Measurements from ENCODE around the gene ZNF385C. TPM values are rescaled to one million over a fixed set of nuclear protein-coding genes. Genes with fewer than 3 reads are reported as not detected.

ZNF385C gene
- total and polyA plus RNA-seq, 2 donors (not counting 1 experiment from before 2014, with no cell fraction given): 0.33 to 1.1 TPM

DNA sequence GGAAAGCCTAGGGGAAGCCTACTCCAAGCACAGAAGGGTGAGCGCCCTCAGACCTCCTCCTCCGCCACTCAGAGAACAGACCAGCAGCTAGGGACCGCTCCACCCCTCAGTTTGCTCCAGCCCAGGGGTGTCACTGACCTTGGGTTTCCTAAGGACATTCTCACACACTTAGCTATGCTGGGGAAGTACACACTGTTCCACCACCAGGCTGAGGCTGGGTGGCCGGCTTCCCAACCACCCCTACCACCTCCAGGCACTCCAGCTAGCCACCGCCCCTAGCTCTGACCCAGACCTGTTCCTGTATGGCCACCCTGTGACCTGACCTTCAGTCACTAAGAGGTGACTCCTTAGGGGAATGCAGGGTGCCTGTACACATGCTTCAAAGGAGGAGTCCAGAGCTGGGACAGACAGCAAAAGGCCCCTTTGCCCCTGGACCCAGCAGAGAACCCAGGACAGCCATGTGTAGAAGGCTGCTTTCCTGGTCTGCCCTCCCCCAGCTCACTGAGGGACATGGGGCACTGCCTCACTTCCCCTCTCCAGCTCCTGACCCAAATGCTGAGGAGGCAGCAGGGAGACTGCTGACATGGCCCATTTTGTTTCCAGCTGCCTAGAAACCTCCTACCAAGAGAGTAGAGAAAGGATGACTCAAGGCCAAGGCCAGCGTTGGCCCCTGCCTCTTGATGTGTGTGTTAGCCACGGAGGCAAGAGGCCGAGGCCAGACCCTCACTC is 31.0 kb upstream of the ZNF385C start:
- Histone ChIP-seq H3K4me1 (ENCODE audit: control insufficient read depth in 2 of 2, insufficient read depth in 2 of 2, low read length in 2 of 2) (peaks cover 37 to 38% of the 10 kb centered on the region in 2 donors), H3K4me2 (replicated peaks; ENCODE audit: low read depth, low read length, poor library complexity, severe bottlenecking) (no peak overlapping the region), H4K20me1 (ENCODE audit: control insufficient read depth, insufficient read depth, low read length, poor library complexity, severe bottlenecking) (peaks cover 36% of the 10 kb centered on the region), H3K9me3 (ENCODE audit: control extremely low read depth in 1 of 3, control insufficient read depth in 2 of 3, insufficient read depth in 1 of 3, low read length in 2 of 3) (no peaks in the 10 kb centered on the region), H3K36me3 (replicated peaks in 1 of 2; ENCODE audit: control extremely low read depth in 1 of 2, control insufficient read depth in 1 of 2, extremely low read depth in 1 of 2, insufficient read depth in 2 of 2, low read length in 1 of 2) (peaks cover 0 to 49% of the 10 kb centered on the region in 2 experiments), H3K9ac (ENCODE audit: low read length) (no peak overlapping the region), H3K4me3 (ENCODE audit: control extremely low read depth in 1 of 5, extremely low read depth in 1 of 5, insufficient read depth in 1 of 5, low read depth in 2 of 5, low read length in 4 of 5) (no peak overlapping the region), H3K27me3 (replicated peaks in 1 of 4; ENCODE audit: control extremely low read depth in 1 of 4, control insufficient read depth in 3 of 4, insufficient read depth in 4 of 4, low read length in 3 of 4) (no peaks in the 10 kb centered on the region), H3K79me2 (ENCODE audit: control insufficient read depth, insufficient read depth, low read length) (peaks cover 25% of the 10 kb centered on the region), H3K27ac (ENCODE audit: low read length in 2 of 2) (peak overlapping the region in 1 of 2 donors; percentile 45), H2AFZ (ENCODE audit: insufficient read depth, low read depth, low read length, poor library complexity, severe bottlenecking) (no peak overlapping the region)
- peak overlapping the region; percentile 15 for H3K27ac Mint-ChIP-seq
- intact Hi-C loops (cut with micrococcal nuclease): no loop called here
- H3K27me3 Mint-ChIP-seq: no peaks in the 10 kb centered on the region
- ChIA-PET CTCF (interaction anchor here (0.9 to 1.3 kb wide), 3 partner anchors 165 to 276 kb away, joined by 3 to 5 read pairs (median 4); no protein-coding TSS in a partner anchor), POLR2A (no interaction called here)
- no peak overlapping the region for H3K4me3 Mint-ChIP-seq
- TF ChIP-seq EZH2 (IDR thresholded peaks at IDR 0.05; ENCODE audit: borderline replicate concordance, insufficient read depth, low read depth, low read length, poor library complexity, severe bottlenecking): no peak
- TF ChIP-seq, protein P1, sequence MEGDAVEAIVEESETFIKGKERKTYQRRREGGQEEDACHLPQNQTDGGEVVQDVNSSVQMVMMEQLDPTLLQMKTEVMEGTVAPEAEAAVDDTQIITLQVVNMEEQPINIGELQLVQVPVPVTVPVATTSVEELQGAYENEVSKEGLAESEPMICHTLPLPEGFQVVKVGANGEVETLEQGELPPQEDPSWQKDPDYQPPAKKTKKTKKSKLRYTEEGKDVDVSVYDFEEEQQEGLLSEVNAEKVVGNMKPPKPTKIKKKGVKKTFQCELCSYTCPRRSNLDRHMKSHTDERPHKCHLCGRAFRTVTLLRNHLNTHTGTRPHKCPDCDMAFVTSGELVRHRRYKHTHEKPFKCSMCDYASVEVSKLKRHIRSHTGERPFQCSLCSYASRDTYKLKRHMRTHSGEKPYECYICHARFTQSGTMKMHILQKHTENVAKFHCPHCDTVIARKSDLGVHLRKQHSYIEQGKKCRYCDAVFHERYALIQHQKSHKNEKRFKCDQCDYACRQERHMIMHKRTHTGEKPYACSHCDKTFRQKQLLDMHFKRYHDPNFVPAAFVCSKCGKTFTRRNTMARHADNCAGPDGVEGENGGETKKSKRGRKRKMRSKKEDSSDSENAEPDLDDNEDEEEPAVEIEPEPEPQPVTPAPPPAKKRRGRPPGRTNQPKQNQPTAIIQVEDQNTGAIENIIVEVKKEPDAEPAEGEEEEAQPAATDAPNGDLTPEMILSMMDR (IDR thresholded peaks at IDR 0.05): no peak
- H3K4me1 Mint-ChIP-seq: peaks cover 39% of the 10 kb centered on the region
- H3K9me3 Mint-ChIP-seq (ENCODE audit: insufficient read depth): no peaks in the 10 kb centered on the region
- WGBS (ENCODE audit: insufficient coverage): 97% methylated on average over 8 of the region's 8 CpGs
- no peak for ATAC-seq (ENCODE audit: low read depth)
- no peak for DNase-seq

DNA sequence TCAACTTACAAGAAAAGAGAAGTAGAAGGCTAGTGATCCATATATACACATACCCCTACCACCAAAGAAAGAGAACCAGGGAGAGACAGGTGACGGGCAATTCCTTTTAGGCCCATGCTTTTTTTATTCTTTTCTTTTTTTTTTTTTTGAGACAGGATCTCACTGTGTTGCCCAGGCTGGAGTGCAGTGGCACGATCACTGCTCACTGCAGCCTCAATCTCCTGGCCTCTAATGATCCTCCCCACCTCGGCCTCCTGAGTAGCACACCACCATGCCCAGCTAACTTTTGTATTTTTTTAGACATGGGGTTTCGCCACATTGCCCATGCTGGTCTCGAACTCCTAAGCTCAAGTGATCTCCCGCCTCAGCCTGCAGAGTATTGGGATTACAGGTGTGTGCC is 29.1 kb upstream of the ZNF385C start:
- ChIA-PET POLR2A (no interaction called here), CTCF (interaction anchor here (0.7 to 1.2 kb wide), 2 partner anchors 9 to 12 kb away, joined by 3 read pairs; no protein-coding TSS in a partner anchor)
- Histone ChIP-seq H3K27ac (ENCODE audit: low read length in 2 of 2) (peak overlapping the region in 1 of 2 donors; percentile 40), H3K79me2 (ENCODE audit: control insufficient read depth, insufficient read depth, low read length) (peaks cover 21% of the 10 kb centered on the region), H3K36me3 (replicated peaks in 1 of 2; ENCODE audit: control extremely low read depth in 1 of 2, control insufficient read depth in 1 of 2, extremely low read depth in 1 of 2, insufficient read depth in 2 of 2, low read length in 1 of 2) (peaks cover 0 to 49% of the 10 kb centered on the region in 2 experiments), H3K9ac (ENCODE audit: low read length) (no peak overlapping the region), H3K4me1 (ENCODE audit: control insufficient read depth in 2 of 2, insufficient read depth in 2 of 2, low read length in 2 of 2) (peaks cover 19 to 20% of the 10 kb centered on the region in 2 donors), H3K4me2 (replicated peaks; ENCODE audit: low read depth, low read length, poor library complexity, severe bottlenecking) (no peak overlapping the region), H3K27me3 (replicated peaks in 1 of 4; ENCODE audit: control extremely low read depth in 1 of 4, control insufficient read depth in 3 of 4, insufficient read depth in 4 of 4, low read length in 3 of 4) (no peaks in the 10 kb centered on the region), H3K4me3 (ENCODE audit: control extremely low read depth in 1 of 5, extremely low read depth in 1 of 5, insufficient read depth in 1 of 5, low read depth in 2 of 5, low read length in 4 of 5) (no peak overlapping the region), H2AFZ (ENCODE audit: insufficient read depth, low read depth, low read length, poor library complexity, severe bottlenecking) (no peak overlapping the region), H3K9me3 (ENCODE audit: control extremely low read depth in 1 of 3, control insufficient read depth in 2 of 3, insufficient read depth in 1 of 3, low read length in 2 of 3) (no peaks in the 10 kb centered on the region), H4K20me1 (ENCODE audit: control insufficient read depth, insufficient read depth, low read length, poor library complexity, severe bottlenecking) (peaks cover 23% of the 10 kb centered on the region)
- Mint-ChIP-seq H3K4me1 (peaks cover 24% of the 10 kb centered on the region), H3K27me3 (no peaks in the 10 kb centered on the region), H3K27ac (no peak overlapping the region), H3K4me3 (no peak overlapping the region), H3K9me3 (ENCODE audit: insufficient read depth) (no peaks in the 10 kb centered on the region)
- intact Hi-C loops (cut with micrococcal nuclease): no loop called here
- 87% methylated on average over 5 of the region's 6 CpGs for WGBS (ENCODE audit: insufficient coverage)
- TF ChIP-seq EZH2 (IDR thresholded peaks at IDR 0.05; ENCODE audit: borderline replicate concordance, insufficient read depth, low read depth, low read length, poor library complexity, severe bottlenecking): no peak
- TF ChIP-seq, protein P1 (IDR thresholded peaks at IDR 0.05): no peak
- DNase-seq: no peak
- ATAC-seq (ENCODE audit: low read depth): no peak

Data from B cell (primary cell).